ENCODE data around the gene ME2. TPM values are rescaled to one million over a fixed set of nuclear protein-coding genes. Genes with fewer than 3 reads are reported as not detected.

Gene ME2
- total RNA-seq, 2 experiments from 2014 or later = 39.0 to 62.0 TPM

GRCh38 chr18:50928551-50928950 is 49.6 kb downstream of the ME2 start:
- Histone ChIP-seq H3K9me2 (ENCODE audit: insufficient read depth, low read length) (no peaks in the 10 kb centered on the region), H2AFZ (ENCODE audit: low read length) (no peak overlapping the region), H3K27ac (ENCODE audit: low read depth, low read length, poor library complexity, severe bottlenecking) (no peak overlapping the region), H4K20me1 (ENCODE audit: insufficient read depth, low read length) (no peaks in the 10 kb centered on the region), H3K4me1 (ENCODE audit: insufficient read depth, low read length, poor library complexity, severe bottlenecking) (no peaks in the 10 kb centered on the region), H3K9me3 (ENCODE audit: low read length) (0 out of 2 replicates have a peak, but pooled peaks cover 11% of the 10 kb centered on the region), H3K4me2 (ENCODE audit: low read length) (no peak overlapping the region), H3K36me3 (ENCODE audit: insufficient read depth, low read length) (peaks cover 63% of the 10 kb centered on the region), H3K79me2 (ENCODE audit: insufficient read depth, low read depth, low read length) (no peaks in the 10 kb centered on the region), H3K4me3 (ENCODE audit: low read depth, low read length, poor library complexity, severe bottlenecking) (no peak overlapping the region)
- DNase-seq (ENCODE audit: low spot score) = no peak
- POLR2A ChIA-PET = no interaction called here
- CTCF ChIA-PET (ENCODE audit: unreplicated experiment) = no interaction called here
- TF ChIP-seq CTCF (conservative IDR thresholded peaks at IDR 0.05; ENCODE audit: low read length) (no peak), EZH2phosphoT487 (IDR thresholded peaks at IDR 0.05; ENCODE audit: borderline replicate concordance, low read depth, low read length) (no peak)
- intact Hi-C loops (cut with micrococcal nuclease; ENCODE audit: unreplicated experiment) = no loop called here
- no TSS peak for BruUV-seq (replicated peaks)

- H3K4me1 ChIP-seq (ENCODE audit: insufficient read depth, low read length, poor library complexity, severe bottlenecking) = no peaks in the 10 kb centered on the region
- no peak overlapping the region for H3K27ac ChIP-seq (ENCODE audit: low read depth, low read length, poor library complexity, severe bottlenecking)
- H3K4me2 ChIP-seq (ENCODE audit: low read length) = no peak overlapping the region
- TF ChIP-seq EZH2phosphoT487 (IDR thresholded peaks at IDR 0.05; ENCODE audit: borderline replicate concordance, low read depth, low read length) (no peak), CTCF (conservative IDR thresholded peaks at IDR 0.05; ENCODE audit: low read length) (no peak)
- no peak overlapping the region for H2AFZ ChIP-seq (ENCODE audit: low read length)
- intact Hi-C loops (cut with micrococcal nuclease; ENCODE audit: unreplicated experiment) = no loop called here
- no peak overlapping the region for H3K4me3 ChIP-seq (ENCODE audit: low read depth, low read length, poor library complexity, severe bottlenecking)
- no peaks in the 10 kb centered on the region for H3K9me2 ChIP-seq (ENCODE audit: insufficient read depth, low read length)
- H3K79me2 ChIP-seq (ENCODE audit: insufficient read depth, low read depth, low read length) = no peaks in the 10 kb centered on the region
- POLR2A ChIA-PET = interaction anchor here (0.7 kb wide), 1 partner anchor 88 kb away, joined by 5 read pairs; no protein-coding TSS in a partner anchor
- H3K9me3 ChIP-seq (ENCODE audit: low read length) = no peaks in the 10 kb centered on the region
- H3K36me3 ChIP-seq (ENCODE audit: insufficient read depth, low read length) = peaks cover 29% of the 10 kb centered on the region
- CTCF ChIA-PET (ENCODE audit: unreplicated experiment) = no interaction called here
- BruUV-seq (replicated peaks) = no TSS peak
- DNase-seq (ENCODE audit: low spot score) = no peak
- no peaks in the 10 kb centered on the region for H4K20me1 ChIP-seq (ENCODE audit: insufficient read depth, low read length)
Observed at GRCh38 chr18:50933684-50934083, 54.8 kb downstream of the ME2 start.

- intact Hi-C loops (cut with micrococcal nuclease; ENCODE audit: unreplicated experiment) = no loop called here
- Histone ChIP-seq H3K9me3 (ENCODE audit: low read length) (no peaks in the 10 kb centered on the region), H3K79me2 (ENCODE audit: insufficient read depth, low read depth, low read length) (no peaks in the 10 kb centered on the region), H3K9me2 (ENCODE audit: insufficient read depth, low read length) (no peaks in the 10 kb centered on the region), H3K4me1 (ENCODE audit: insufficient read depth, low read length, poor library complexity, severe bottlenecking) (no peaks in the 10 kb centered on the region), H3K36me3 (ENCODE audit: insufficient read depth, low read length) (peaks cover 25% of the 10 kb centered on the region), H2AFZ (ENCODE audit: low read length) (no peak overlapping the region), H3K4me2 (ENCODE audit: low read length) (no peak overlapping the region), H3K4me3 (ENCODE audit: low read depth, low read length, poor library complexity, severe bottlenecking) (no peak overlapping the region), H3K27ac (ENCODE audit: low read depth, low read length, poor library complexity, severe bottlenecking) (no peak overlapping the region), H4K20me1 (ENCODE audit: insufficient read depth, low read length) (no peaks in the 10 kb centered on the region)
- CTCF ChIA-PET (ENCODE audit: unreplicated experiment) = no interaction called here
- no peak for DNase-seq (ENCODE audit: low spot score)
- BruUV-seq (replicated peaks) = no TSS peak
- TF ChIP-seq EZH2phosphoT487 (IDR thresholded peaks at IDR 0.05; ENCODE audit: borderline replicate concordance, low read depth, low read length) = no peak
- TF ChIP-seq CTCF (conservative IDR thresholded peaks at IDR 0.05; ENCODE audit: low read length) = no peak
- POLR2A ChIA-PET = interaction anchor here (0.7 kb wide), 1 partner anchor 89 kb away, joined by 5 read pairs; no protein-coding TSS in a partner anchor
Observed at GRCh38 chr18:50934545-50935211, 55.8 kb downstream of the ME2 start.

Measured in OCI-LY7 (cell line).